Neural cell (in vitro differentiated cells): ENCODE results near the gene CABP2. TPM values are rescaled to one million over a fixed set of nuclear protein-coding genes. Genes with fewer than 3 reads are reported as not detected.

Source experiments
- H2AFZ ChIP-seq: fragments of 200-600, 300-800 bp; sonication (generic), shearing (Covaris generic); 2 replicates; pipeline ENCODE4 v1.6.0; 2014; ENCODE audit warnings: low read depth, mild to moderate bottlenecking, antibody characterized with exemption, low read length, moderate library complexity
- H3F3A ChIP-seq: fragments of 200-600 bp; shearing (Covaris generic); 2 replicates; pipeline ENCODE4 v1.6.1; 2016; ENCODE audit warnings: mild to moderate bottlenecking, moderate library complexity, mixed read lengths, antibody characterized with exemption, low read length; ENCODE audit not compliant: insufficient read depth, poor library complexity, severe bottlenecking
- H3K27ac ChIP-seq: fragments of 200-600, 300-800 bp; sonication (generic), shearing (Covaris generic); 2 replicates; pipeline ENCODE4 v1.5.1; 2014; ENCODE audit warnings: mild to moderate bottlenecking, low read length, moderate library complexity
- H3K27me3 ChIP-seq: fragments of 300-800, 200-600 bp; sonication (generic), shearing (Covaris generic); 2 replicates; pipeline ENCODE4 v1.6.0; 2014; ENCODE audit warnings: mild to moderate bottlenecking, low read depth, low read length, moderate library complexity; ENCODE audit not compliant: insufficient read depth
- H3K36me3 ChIP-seq: fragments of 300-800, 200-600 bp; sonication (generic), shearing (Covaris generic); 2 replicates; pipeline ENCODE4 v1.5.1; 2014; ENCODE audit warnings: mild to moderate bottlenecking, antibody characterized with exemption, low read length, moderate library complexity; ENCODE audit not compliant: insufficient read depth
- H3K4me2 ChIP-seq: fragments of 300-800, 200-600 bp; sonication (generic), shearing (Covaris generic); 2 replicates; pipeline ENCODE4 v1.6.0; 2014; ENCODE audit warnings: mild to moderate bottlenecking, low read length
- H3K4me3 ChIP-seq: fragments of 300-800, 200-600 bp; sonication (generic), shearing (Covaris generic); 2 replicates; pipeline ENCODE4 v1.5.1; 2014; ENCODE audit warnings: mild to moderate bottlenecking, low read length, moderate library complexity
- H3K79me2 ChIP-seq: fragments of 200-600 bp; shearing (Covaris generic); replicated peaks from 2 replicates; pipeline ENCODE4 v1.6.0; 2014; ENCODE audit warnings: mild to moderate bottlenecking, low read length, moderate library complexity; ENCODE audit not compliant: insufficient read depth
- H3K9ac ChIP-seq: fragments of 300-800, 200-600 bp; sonication (generic), shearing (Covaris generic); 2 replicates; pipeline ENCODE4 v1.6.1; 2016; ENCODE audit warnings: mild to moderate bottlenecking, low read length, mixed read lengths
- H3K9me2 ChIP-seq: fragments of 200-600 bp; shearing (Covaris generic); 2 replicates; pipeline ENCODE4 v1.6.1; 2016; ENCODE audit warnings: mild to moderate bottlenecking, low read length, mixed read lengths; ENCODE audit not compliant: insufficient read depth
- H3K9me3 ChIP-seq: fragments of 200-600, 300-800 bp; sonication (generic), shearing (Covaris generic); 2 replicates; pipeline ENCODE4 v1.6.1; 2016; ENCODE audit warnings: mild to moderate bottlenecking, mixed run types, low read length, moderate library complexity, mixed read lengths
- H4K20me1 ChIP-seq: fragments of 200-600 bp; shearing (Covaris generic); 2 replicates; pipeline ENCODE4 v1.6.1; 2016; ENCODE audit warnings: mild to moderate bottlenecking, mixed run types; ENCODE audit not compliant: insufficient read depth
- CTCF ChIP-seq: fragments of 450-650 bp; IDR thresholded peaks from 2 replicates; pipeline ENCODE4 v1.5.1; 2014; ENCODE audit warnings: antibody characterized with exemption, mild to moderate bottlenecking, moderate library complexity; ENCODE audit not compliant: poor library complexity, severe bottlenecking
- EP300 ChIP-seq: fragments of 450-650 bp; conservative IDR thresholded peaks from 2 replicates; pipeline ENCODE4 v1.6.1; 2014; ENCODE audit warnings: antibody characterized with exemption, mild to moderate bottlenecking, moderate library complexity; ENCODE audit not compliant: poor library complexity, severe bottlenecking
- EZH2 ChIP-seq: fragments of 200-600, 300-800 bp; shearing (Covaris generic), sonication (generic); IDR thresholded peaks from 2 replicates; pipeline ENCODE4 v1.6.1; 2014; ENCODE audit warnings: antibody characterized with exemption, low read length, borderline replicate concordance, mild to moderate bottlenecking; ENCODE audit not compliant: insufficient read depth, poor library complexity, severe bottlenecking
- MXI1 ChIP-seq: fragments of 450-650 bp; conservative IDR thresholded peaks from 2 replicates; pipeline ENCODE4 v1.6.1; 2014; ENCODE audit warnings: antibody characterized with exemption, mild to moderate bottlenecking; ENCODE audit not compliant: poor library complexity, severe bottlenecking
- POLR2AphosphoS5 ChIP-seq: IDR thresholded peaks from 2 replicates; pipeline ENCODE4 v1.6.1; 2012
- RAD21 ChIP-seq: fragments of 450-650 bp; conservative IDR thresholded peaks from 2 replicates; pipeline ENCODE4 v1.6.1; 2014; ENCODE audit warnings: antibody characterized with exemption, mild to moderate bottlenecking, moderate library complexity
- REST ChIP-seq: IDR thresholded peaks from 2 replicates; pipeline ENCODE4 v1.6.1; 2012; ENCODE audit warnings: borderline replicate concordance
- SMC3 ChIP-seq: fragments of 450-650 bp; conservative IDR thresholded peaks from 2 replicates; pipeline ENCODE4 v1.6.1; 2014; ENCODE audit warnings: antibody characterized with exemption, mild to moderate bottlenecking, moderate library complexity; ENCODE audit not compliant: poor library complexity
- TAF1 ChIP-seq: IDR thresholded peaks from 2 replicates; pipeline ENCODE4 v1.6.1; 2012; ENCODE audit warnings: low read depth
- polyA plus RNA-seq: library from polyadenylated mRNA; depleted of rRNA; stranded (reverse); fragments of >200 nt; gene quantifications from 2 replicates; pipeline ENCODE4 v1.2.3, GENCODE V29; 2014

Gene CABP2
- polyA plus RNA-seq, 1 donor from 2014 or later: not detected

GRCh38 chr11:67522338-67522737 lies 908 bp downstream of the CABP2 start:
- H3K9ac ChIP-seq: no peak overlapping the region
- H4K20me1 ChIP-seq: no peaks in the 10 kb centered on the region
- H3K27me3 ChIP-seq: no peaks in the 10 kb centered on the region
- H3K9me2 ChIP-seq: no peaks in the 10 kb centered on the region
- no peak overlapping the region for H3K27ac ChIP-seq
- H3F3A ChIP-seq: no peaks in the 10 kb centered on the region
- H3K36me3 ChIP-seq: no peaks in the 10 kb centered on the region
- H3K4me2 ChIP-seq: no peak overlapping the region
- no peaks in the 10 kb centered on the region for H3K9me3 ChIP-seq
- H3K79me2 ChIP-seq: no peaks in the 10 kb centered on the region
- H2AFZ ChIP-seq: no peak overlapping the region
- TF ChIP-seq POLR2AphosphoS5 (no peak), EZH2 (no peak), RAD21 (no peak)
- H3K4me3 ChIP-seq: no peak overlapping the region

- H2AFZ ChIP-seq: no peak overlapping the region
- no peak overlapping the region for H3K4me3 ChIP-seq
- no peaks in the 10 kb centered on the region for H3K79me2 ChIP-seq
- no peak overlapping the region for H3K4me2 ChIP-seq
- no peaks in the 10 kb centered on the region for H3K9me2 ChIP-seq
- no peaks in the 10 kb centered on the region for H3K9me3 ChIP-seq
- H3F3A ChIP-seq: no peaks in the 10 kb centered on the region
- H3K9ac ChIP-seq: no peak overlapping the region
- no peaks in the 10 kb centered on the region for H3K27me3 ChIP-seq
- H4K20me1 ChIP-seq: no peaks in the 10 kb centered on the region
- TF ChIP-seq EP300: no peak
- no peak for TF ChIP-seq REST
- TF ChIP-seq SMC3: no peak
- no peak for TF ChIP-seq MXI1
- no peak for TF ChIP-seq CTCF
- TF ChIP-seq POLR2AphosphoS5: no peak
- no peak for TF ChIP-seq RAD21
- no peak for TF ChIP-seq TAF1
- TF ChIP-seq EZH2: no peak
- H3K27ac ChIP-seq: no peak overlapping the region
- no peaks in the 10 kb centered on the region for H3K36me3 ChIP-seq
Observed at GRCh38 chr11:67521924-67522323, 1.3 kb downstream of the CABP2 start.
